CD4-positive, alpha-beta T cell treated with Interleukin-6 at 100 ng/mL for 8 hours (primary cell): ENCODE measurements around the gene ASH1L.
"Not testable (repeated sequence)": the region's sequence is repeated elsewhere in the genome, so short reads cannot be mapped to it uniquely, and the experiment has no call there.

ENCODE experiments used
- DNase-seq: peaks from one replicate; pipeline ENCODE4 v3.0.0-alpha.2; 2020; ENCODE audit warnings: mixed read lengths, low spot score

The ASH1L gene

GRCh38 chr1:155562581-155563376, at the start of gene ASH1L:
ASH1L (minus strand) TSS chr1:155562803; CDS start chr1:155521519, 41,284 bp downstream.
- peak; percentile 92 for DNase-seq

GRCh38 chr1:155610257-155610647, 47.6 kb upstream of the ASH1L start:
- not testable (repeated sequence) for DNase-seq

GRCh38 chr1:155609515-155610256, 47.1 kb upstream of the ASH1L start, which contains the start of gene MSTO1:
MSTO1 (plus strand) TSS chr1:155610218; CDS start chr1:155610249, 31 bp downstream.
- DNase-seq, result peak; percentile 94

GRCh38 chr1:155608888-155609225, 46.3 kb upstream of the ASH1L start:
- no peak for DNase-seq

GRCh38 chr1:155607708-155608107, 45.1 kb upstream of the ASH1L start:
- no peak for DNase-seq

- not testable (repeated sequence) for DNase-seq
These were observed 37.4 kb upstream of the ASH1L start for GRCh38 chr1:155599828-155600572.

- DNase-seq, result no peak
These were observed 36.3 kb upstream of the ASH1L start for GRCh38 chr1:155598842-155599331.

- no peak for DNase-seq
These were observed 34.3 kb upstream of the ASH1L start for GRCh38 chr1:155596864-155597263.

GRCh38 chr1:155595877-155596474, 33.4 kb upstream of the ASH1L start:
- not testable (repeated sequence) for DNase-seq

GRCh38 chr1:155591770-155592169, 29.2 kb upstream of the ASH1L start:
- DNase-seq, result peak; percentile 68

GRCh38 chr1:155590516-155591247, 28.1 kb upstream of the ASH1L start:
- DNase-seq, result not testable (repeated sequence)

GRCh38 chr1:155589282-155589681, 26.7 kb upstream of the ASH1L start:
- DNase-seq, result not testable (repeated sequence)

- not testable (repeated sequence) for DNase-seq
These were observed 21.2 kb upstream of the ASH1L start for GRCh38 chr1:155583846-155584245.

GRCh38 chr1:155575608-155576007, 13.0 kb upstream of the ASH1L start:
- DNase-seq, result not testable (repeated sequence)

- no peak for DNase-seq
These were observed 11.5 kb upstream of the ASH1L start for GRCh38 chr1:155574077-155574476.

GRCh38 chr1:155570593-155570990, 8.0 kb upstream of the ASH1L start:
- DNase-seq, result no peak

GRCh38 chr1:155569988-155570592, 7.5 kb upstream of the ASH1L start:
- DNase-seq, result no peak

- not testable (repeated sequence) for DNase-seq
These were observed 897 bp upstream of the ASH1L start for GRCh38 chr1:155563377-155564022.

GRCh38 chr1:155561779-155562580, 623 bp downstream of the ASH1L start:
- DNase-seq, result peak; percentile 25
